Stimulated activated CD8-positive, alpha-beta memory T cell treated with anti-CD3 and anti-CD28 coated beads, Interleukin-15, amount 100 ng/mL, for 4 hours (primary cell): ENCODE results near the gene IMPG1.
"Not testable (repeated sequence)": the region's sequence is repeated elsewhere in the genome, so short reads cannot be mapped to it uniquely, and the experiment has no call there.

Experiments
- DNase-seq, 2 donors: peaks; one replicate each; pipeline ENCODE4 v3.0.0-alpha.2; 2020; ENCODE audit warnings: low read depth in 2 of 2

IMPG1 gene

GRCh38 chr6:75946146-75946831 is 126.2 kb downstream of the IMPG1 start:
- DNase-seq = no peak

GRCh38 chr6:75943381-75943780 is 129.1 kb downstream of the IMPG1 start:
- DNase-seq = no peak

- no peak for DNase-seq
Measured at GRCh38 chr6:75941509-75941908, 131.0 kb downstream of the IMPG1 start.

GRCh38 chr6:75940564-75940963 is 131.9 kb downstream of the IMPG1 start:
- no peak for DNase-seq

GRCh38 chr6:75937846-75938245 is 134.6 kb downstream of the IMPG1 start:
- no peak for DNase-seq

GRCh38 chr6:75936682-75937081 is 135.8 kb downstream of the IMPG1 start:
- no peak for DNase-seq

GRCh38 chr6:75935473-75935793 is 137.0 kb downstream of the IMPG1 start:
- DNase-seq = no peak

GRCh38 chr6:75934643-75935472 is 137.6 kb downstream of the IMPG1 start:
- no peak for DNase-seq

GRCh38 chr6:75933387-75933975 is 139.0 kb downstream of the IMPG1 start:
- DNase-seq = no peak

GRCh38 chr6:75932067-75932466 is 140.4 kb downstream of the IMPG1 start:
- no peak for DNase-seq

- DNase-seq = no peak
Measured at GRCh38 chr6:75931011-75931680, 141.3 kb downstream of the IMPG1 start.

- DNase-seq = no peak
Measured at GRCh38 chr6:75926293-75927168, 145.9 kb downstream of the IMPG1 start.

GRCh38 chr6:75922226-75922625 is 150.2 kb downstream of the IMPG1 start:
- DNase-seq = no peak

- DNase-seq = no peak
Measured at GRCh38 chr6:75913040-75913439, 159.4 kb downstream of the IMPG1 start.

GRCh38 chr6:75907444-75907843 is 165.0 kb downstream of the IMPG1 start:
- no peak for DNase-seq

- DNase-seq = no peak
Measured at GRCh38 chr6:75906871-75907270, 165.6 kb downstream of the IMPG1 start.

- DNase-seq = not testable (repeated sequence)
Measured at GRCh38 chr6:75905129-75905528, 167.3 kb downstream of the IMPG1 start.

GRCh38 chr6:75900216-75900615 is 172.2 kb downstream of the IMPG1 start:
- not testable (repeated sequence) for DNase-seq

- DNase-seq = no peak
Measured at GRCh38 chr6:75896526-75896925, 175.9 kb downstream of the IMPG1 start.

- no peak for DNase-seq
Measured at GRCh38 chr6:75893776-75894152, 178.7 kb downstream of the IMPG1 start.

- DNase-seq = no peak
Measured at GRCh38 chr6:75893058-75893775, 179.2 kb downstream of the IMPG1 start.
